Mammary microvascular endothelial cell (primary cell): ENCODE measurements around the gene GFOD1. TPM values are rescaled to one million over a fixed set of nuclear protein-coding genes. Genes with fewer than 3 reads are reported as not detected.

Experiments used
- total RNA-seq: library from RNA; depleted of rRNA; stranded (reverse); fragments of >200 nt; gene quantifications from 2 replicates; pipeline ENCODE4 v1.2.3, GENCODE V29; 2015

Gene GFOD1, protein sequence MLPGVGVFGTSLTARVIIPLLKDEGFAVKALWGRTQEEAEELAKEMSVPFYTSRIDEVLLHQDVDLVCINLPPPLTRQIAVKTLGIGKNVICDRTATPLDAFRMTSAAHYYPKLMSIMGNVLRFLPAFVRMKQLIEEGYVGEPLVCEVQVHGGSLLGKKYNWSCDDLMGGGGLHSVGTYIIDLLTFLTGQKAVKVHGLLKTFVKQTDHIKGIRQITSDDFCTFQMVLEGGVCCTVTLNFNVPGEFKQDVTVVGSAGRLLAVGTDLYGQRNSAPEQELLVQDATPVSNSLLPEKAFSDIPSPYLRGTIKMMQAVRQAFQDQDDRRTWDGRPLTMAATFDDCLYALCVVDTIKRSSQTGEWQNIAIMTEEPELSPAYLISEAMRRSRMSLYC
- total RNA-seq = 21.1 and 22.0 TPM in 2 replicates

GRCh38 chr6:13487122-13488014 lies at the start of gene GFOD1:
Gene GFOD1 (minus strand): TSS chr6:13487600. CDS start chr6:13486890, 710 bp downstream.

GRCh38 chr6:13328076-13328874 lies 159.1 kb downstream of the GFOD1 start, which contains the start of gene TBC1D7:
Gene TBC1D7 (minus strand): TSS chr6:13328537. CDS start chr6:13326898, 1,639 bp downstream.

Other genes starting within 250 kb of the GFOD1 start
- gene TBC1D7, start 159.1 kb downstream of the GFOD1 start, total RNA-seq = 20.3 and 27.6 TPM in 2 replicates
- 7.5 and 9.0 TPM in 2 replicates for gene SIRT5, start 87.0 kb upstream of the GFOD1 start, total RNA-seq
- gene NOL7, start 127.7 kb upstream of the GFOD1 start, total RNA-seq = 173 and 232 TPM in 2 replicates
- gene RANBP9, start 224.2 kb upstream of the GFOD1 start, total RNA-seq = 19.4 and 19.8 TPM in 2 replicates